ENCODE results near the gene MYMX.
A peak's percentile ranks its signal among the peaks of the same experiment; 100 is the strongest.

Gene MYMX

GRCh38 chr6:44232676-44233566 is 16.2 kb downstream of the MYMX start:
- no peak for DNase-seq (ENCODE audit: low spot score)

GRCh38 chr6:44233567-44234100 is 16.9 kb downstream of the MYMX start:
- no peak for DNase-seq (ENCODE audit: low spot score)

DNA sequence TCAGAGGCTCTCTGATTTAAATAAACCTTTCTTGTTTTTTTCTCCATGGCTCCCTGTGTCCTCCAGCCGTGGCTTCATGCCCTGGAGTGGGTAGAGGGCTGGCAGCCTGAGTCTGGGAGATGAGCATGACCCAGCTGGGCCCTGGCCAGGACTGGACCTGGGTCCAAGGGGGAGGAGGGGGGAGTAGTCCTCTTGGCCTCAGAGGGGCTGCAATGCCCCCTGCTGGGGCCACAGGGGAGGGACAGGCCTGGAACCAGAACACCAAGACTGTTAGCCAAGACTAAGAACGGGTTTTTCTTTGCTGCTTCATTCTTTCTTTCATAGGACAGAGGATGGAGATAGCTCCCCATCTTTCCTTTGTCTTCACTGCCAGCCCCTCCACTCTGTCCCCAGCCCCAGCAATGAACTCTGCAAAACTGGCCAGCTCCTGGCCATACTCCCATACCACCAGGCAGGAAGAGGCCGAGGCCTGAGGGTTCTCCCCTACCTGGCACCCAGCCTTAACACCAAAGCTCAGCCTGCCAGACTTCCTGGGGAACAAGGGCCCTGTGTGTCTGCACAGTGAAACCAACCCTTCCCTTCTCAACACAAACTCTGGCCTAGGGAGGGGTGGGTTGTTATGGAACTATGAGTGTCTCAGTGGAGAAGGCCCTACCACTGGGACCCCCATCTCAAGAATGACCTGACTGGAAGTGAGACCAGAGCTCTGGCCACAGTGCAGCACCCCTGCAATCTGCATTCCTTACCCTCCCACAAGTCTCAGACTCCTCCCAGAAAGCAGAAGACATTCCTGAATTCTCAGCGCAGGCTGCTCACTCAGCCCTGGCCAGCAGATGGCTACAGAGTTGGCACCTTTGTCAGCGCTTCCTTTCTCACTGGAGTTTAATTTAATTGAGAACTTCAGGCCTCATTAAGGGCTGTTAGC is 17.6 kb downstream of the MYMX start:
- DNase-seq (ENCODE audit: low spot score): peak; percentile 76

DNA sequence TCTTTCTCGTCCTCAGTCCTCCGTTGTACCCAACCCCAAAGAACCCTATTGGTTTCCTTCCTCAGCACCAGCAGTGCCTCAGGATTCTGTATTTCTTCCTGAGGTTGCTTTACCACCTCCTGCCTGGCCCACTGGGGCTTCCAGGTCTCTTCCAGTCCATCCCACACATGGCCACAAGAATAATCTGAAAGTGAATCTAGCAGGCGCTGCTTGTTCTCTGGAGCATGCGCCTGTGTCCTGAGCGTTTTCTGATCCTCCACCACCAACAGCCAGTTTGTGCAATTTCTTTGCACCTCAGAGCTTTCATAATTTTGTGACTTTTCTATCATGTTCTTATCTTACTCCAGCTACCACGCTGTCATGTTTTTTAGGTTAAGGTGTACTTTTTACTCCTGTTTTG is 18.5 kb downstream of the MYMX start:
- no peak for DNase-seq (ENCODE audit: low spot score)

GRCh38 chr6:44235891-44236516 is 19.3 kb downstream of the MYMX start:
- peak; percentile 7 for DNase-seq (ENCODE audit: low spot score)

- DNase-seq (ENCODE audit: low spot score): peak; percentile 97
Measured at GRCh38 chr6:44237021-44237812, 20.5 kb downstream of the MYMX start.

GRCh38 chr6:44237813-44238433 is 21.2 kb downstream of the MYMX start:
- peak; percentile 91 for DNase-seq (ENCODE audit: low spot score)

- no peak for DNase-seq (ENCODE audit: low spot score)
Measured at GRCh38 chr6:44238687-44239350, 22.1 kb downstream of the MYMX start.

DNA sequence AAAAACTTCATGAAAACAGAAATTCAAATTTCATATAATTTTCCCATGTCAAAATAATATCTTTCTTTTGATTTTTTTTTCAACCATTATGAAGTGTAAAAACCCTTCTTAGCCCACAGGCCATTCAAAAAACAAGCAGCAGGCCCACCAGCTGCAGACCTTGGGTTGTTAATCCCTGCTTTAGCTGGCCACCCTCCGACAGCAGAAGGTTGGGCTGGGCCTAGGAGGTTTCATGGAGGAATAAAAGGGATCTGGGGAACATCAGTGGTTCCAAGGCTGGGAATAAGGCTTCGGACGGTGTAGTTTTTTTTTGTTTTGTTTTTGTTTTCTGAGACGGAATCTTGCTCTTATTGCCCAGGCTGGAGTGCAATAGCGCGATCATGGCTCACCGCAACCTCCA is 26.6 kb downstream of the MYMX start:
- DNase-seq (ENCODE audit: low spot score): no peak

- DNase-seq (ENCODE audit: low spot score): no peak
Measured at GRCh38 chr6:44245391-44245911, 28.7 kb downstream of the MYMX start.

DNA sequence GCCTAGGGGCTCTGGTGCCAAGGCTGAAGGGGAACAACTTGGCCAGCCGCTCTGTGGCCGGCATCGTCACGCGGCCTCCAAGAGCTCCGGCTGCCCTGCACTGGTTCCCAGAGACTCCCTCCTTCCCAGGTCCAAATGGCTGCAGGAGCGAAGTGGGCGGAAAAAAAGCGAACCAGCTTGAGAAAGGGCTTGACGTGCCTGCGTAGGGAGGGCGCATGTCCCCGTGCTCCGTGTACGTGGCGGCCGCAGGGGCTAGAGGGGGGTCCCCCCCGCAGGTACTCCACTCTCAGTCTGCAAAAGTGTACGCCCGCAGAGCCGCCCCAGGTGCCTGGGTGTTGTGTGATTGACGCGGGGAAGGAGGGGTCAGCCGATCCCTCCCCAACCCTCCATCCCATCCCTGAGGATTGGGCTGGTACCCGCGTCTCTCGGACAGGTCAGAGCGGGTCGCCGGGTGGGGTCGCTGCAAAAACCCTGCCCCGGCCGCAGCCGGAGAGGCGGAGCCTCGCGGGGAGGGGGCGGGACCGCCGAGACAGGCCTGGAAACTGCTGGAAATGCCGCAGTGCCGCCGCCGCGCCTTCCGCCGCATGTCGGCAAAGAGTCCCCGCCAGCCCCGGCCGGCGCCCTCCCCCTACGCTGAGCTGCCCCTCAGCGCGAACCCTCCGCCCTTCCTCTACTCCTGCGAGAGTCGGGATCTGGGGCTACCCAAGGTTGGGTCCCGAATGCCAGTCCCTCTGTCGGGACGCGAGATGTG is 29.4 kb downstream of the MYMX start:
- peak; percentile 89 for DNase-seq (ENCODE audit: low spot score)

- DNase-seq (ENCODE audit: low spot score): peak; percentile 97
Measured at GRCh38 chr6:44246663-44247337, 30.1 kb downstream of the MYMX start, which contains the start of gene HSP90AB1. Gene HSP90AB1 (plus strand): TSS chr6:44247101. CDS start chr6:44248630, 1,529 bp downstream.

DNA sequence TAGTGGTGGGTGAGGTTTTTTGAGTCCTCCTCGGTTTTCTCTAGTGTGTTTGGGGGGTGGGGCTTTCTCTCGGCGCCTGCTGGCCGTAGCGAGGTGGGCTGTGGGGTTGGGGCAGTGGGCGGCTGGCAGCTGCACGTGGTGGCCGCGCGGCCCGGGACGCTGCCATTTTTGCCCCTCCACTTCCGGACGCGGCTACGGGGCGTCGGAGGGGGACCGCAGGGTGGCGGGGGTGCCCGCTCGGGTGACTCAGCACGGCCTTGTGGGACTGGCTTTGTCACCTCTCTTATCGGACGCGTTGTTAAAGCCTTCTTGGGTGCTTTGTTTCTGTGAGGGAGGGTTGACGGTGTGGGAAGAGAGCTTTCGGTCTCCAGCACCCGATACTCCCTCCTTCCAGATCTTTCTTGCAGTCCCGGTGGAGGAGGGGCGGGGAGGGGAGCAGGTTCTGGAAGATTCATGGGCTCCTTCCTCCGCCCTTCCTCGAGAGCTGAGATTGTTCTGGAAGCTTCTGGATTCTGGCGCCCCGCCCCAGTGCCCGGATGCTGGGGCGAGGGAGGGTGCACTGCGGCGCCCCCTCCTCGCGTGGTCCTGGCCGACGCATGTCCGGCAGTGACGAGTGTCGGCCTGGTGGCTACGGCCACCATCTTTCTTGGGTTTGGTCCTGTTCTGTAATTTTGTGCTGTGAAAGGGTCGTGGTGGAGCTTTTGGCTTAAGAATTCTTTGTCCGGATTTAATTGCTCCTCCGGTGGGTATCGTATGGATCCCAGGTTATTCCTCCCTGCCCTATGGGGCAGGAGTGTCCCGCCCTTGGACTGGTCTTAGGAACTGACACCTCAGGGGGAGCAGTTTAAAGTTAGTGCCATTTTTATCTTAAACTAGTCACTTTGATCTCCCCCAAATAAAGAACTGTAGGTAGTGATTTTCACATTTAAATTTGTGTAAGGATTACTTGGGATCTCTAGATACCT is 30.9 kb downstream of the MYMX start:
- DNase-seq (ENCODE audit: low spot score): peak; percentile 88

DNA sequence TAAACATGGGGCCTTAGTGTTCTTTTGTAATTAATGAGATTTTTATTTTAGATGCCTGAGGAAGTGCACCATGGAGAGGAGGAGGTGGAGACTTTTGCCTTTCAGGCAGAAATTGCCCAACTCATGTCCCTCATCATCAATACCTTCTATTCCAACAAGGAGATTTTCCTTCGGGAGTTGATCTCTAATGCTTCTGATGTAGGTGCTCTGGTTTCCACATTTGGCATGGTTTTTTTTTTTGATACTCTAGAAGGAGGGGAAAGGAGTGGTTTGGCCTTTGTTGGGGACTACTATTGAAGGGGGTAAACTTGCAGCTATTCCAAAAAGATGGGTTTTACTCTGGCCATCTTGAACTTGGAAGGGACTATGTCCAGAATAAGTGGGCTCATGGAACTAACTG is 31.9 kb downstream of the MYMX start:
- peak; percentile 39 for DNase-seq (ENCODE audit: low spot score)

DNA sequence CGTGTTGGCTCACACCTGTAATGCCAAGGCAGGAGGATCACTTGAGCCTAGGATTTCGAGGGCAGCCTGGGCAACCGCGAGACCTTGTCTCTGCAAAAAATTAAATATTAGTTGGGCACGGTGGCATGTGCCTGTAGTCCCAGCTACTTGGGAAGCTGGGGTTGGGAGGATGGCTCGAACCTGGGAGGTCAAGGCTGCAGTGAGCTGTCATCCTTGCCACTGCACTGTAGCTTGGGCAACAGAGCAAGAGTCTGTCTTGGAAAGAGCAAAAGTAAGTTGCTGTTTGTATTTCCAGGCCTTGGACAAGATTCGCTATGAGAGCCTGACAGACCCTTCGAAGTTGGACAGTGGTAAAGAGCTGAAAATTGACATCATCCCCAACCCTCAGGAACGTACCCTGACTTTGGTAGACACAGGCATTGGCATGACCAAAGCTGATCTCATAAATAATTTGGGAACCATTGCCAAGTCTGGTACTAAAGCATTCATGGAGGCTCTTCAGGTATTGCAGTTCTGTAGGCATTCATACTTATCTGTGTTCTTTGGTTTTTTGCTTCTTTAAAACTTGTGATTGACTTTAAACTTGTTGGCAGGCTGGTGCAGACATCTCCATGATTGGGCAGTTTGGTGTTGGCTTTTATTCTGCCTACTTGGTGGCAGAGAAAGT is 32.5 kb downstream of the MYMX start:
- DNase-seq (ENCODE audit: low spot score): no peak

DNA sequence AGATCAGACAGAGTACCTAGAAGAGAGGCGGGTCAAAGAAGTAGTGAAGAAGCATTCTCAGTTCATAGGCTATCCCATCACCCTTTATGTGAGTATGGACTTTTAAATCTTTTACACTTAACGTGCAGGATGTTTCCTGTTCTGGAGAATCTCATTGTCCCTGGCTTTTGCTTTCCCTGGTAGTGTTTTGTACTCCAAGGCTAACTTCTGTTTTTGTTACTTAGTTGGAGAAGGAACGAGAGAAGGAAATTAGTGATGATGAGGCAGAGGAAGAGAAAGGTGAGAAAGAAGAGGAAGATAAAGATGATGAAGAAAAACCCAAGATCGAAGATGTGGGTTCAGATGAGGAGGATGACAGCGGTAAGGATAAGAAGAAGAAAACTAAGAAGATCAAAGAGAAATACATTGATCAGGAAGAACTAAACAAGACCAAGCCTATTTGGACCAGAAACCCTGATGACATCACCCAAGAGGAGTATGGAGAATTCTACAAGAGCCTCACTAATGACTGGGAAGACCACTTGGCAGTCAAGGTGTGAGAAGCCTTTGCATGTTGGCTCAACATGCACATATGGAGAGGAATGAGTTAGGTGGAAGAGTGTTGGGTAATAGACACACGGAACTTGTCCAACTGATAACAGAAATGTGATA is 33.5 kb downstream of the MYMX start:
- DNase-seq (ENCODE audit: low spot score): peak; percentile 40
